Fibroblast of lung (primary cell): Measurements from ENCODE around the gene RTN1. TPM values are rescaled to one million over a fixed set of nuclear protein-coding genes. Genes with fewer than 3 reads are reported as not detected.

Source experiments
- DNase-seq, 2 donors: peaks; one replicate each; pipeline versions ENCODE4 v3.0.0 to v3.0.0-alpha.2; 2010; ENCODE audit warnings: low read depth in 2 of 2
- H2AFZ ChIP-seq: 2 replicates; pipeline ENCODE4 v1.5.1; 2012; ENCODE audit warnings: low read length, control low read depth, inconsistent platforms
- H3K27ac ChIP-seq: 2 replicates; pipeline ENCODE4 v1.5.1; 2011; ENCODE audit warnings: low read length, control low read depth; ENCODE audit not compliant: insufficient read depth
- H3K27me3 ChIP-seq: 2 replicates; pipeline ENCODE4 v1.5.1; 2011; ENCODE audit warnings: mild to moderate bottlenecking, low read length; ENCODE audit not compliant: control insufficient read depth, insufficient read depth
- H3K36me3 ChIP-seq: 2 replicates; pipeline ENCODE4 v1.5.1; 2011; ENCODE audit warnings: low read length; ENCODE audit not compliant: control insufficient read depth, insufficient read depth
- H3K4me1 ChIP-seq: 2 replicates; pipeline ENCODE4 v1.5.1; 2011; ENCODE audit warnings: low read length; ENCODE audit not compliant: control insufficient read depth, insufficient read depth; ENCODE audit errors: extremely low read depth
- H3K4me2 ChIP-seq: 2 replicates; pipeline ENCODE4 v1.5.1; 2011; ENCODE audit warnings: low read length, control low read depth; ENCODE audit not compliant: insufficient read depth; ENCODE audit errors: extremely low read depth
- H3K4me3 ChIP-seq, 4 experiments: fragments of 200-600 bp in 1 of 4; sonication (generic) in 1 of 4; replicated peaks in 1 of 4; 2 replicates each; pipeline ENCODE4 v1.5.1; 2011 to 2016; ENCODE audit warnings: low read length in 4 of 4, low read depth in 3 of 4, mild to moderate bottlenecking in 3 of 4, control low read depth in 2 of 4, inconsistent platforms in 1 of 4, mixed read lengths in 1 of 4; ENCODE audit not compliant: insufficient read depth in 1 of 4; ENCODE audit errors: control extremely low read depth in 1 of 4
- H3K79me2 ChIP-seq: 2 replicates; pipeline ENCODE4 v1.5.1; 2012; ENCODE audit warnings: mild to moderate bottlenecking, low read length, inconsistent platforms; ENCODE audit not compliant: control insufficient read depth, insufficient read depth
- H3K9ac ChIP-seq: 2 replicates; pipeline ENCODE4 v1.5.1; 2011; ENCODE audit warnings: mild to moderate bottlenecking, low read length, control low read depth; ENCODE audit not compliant: insufficient read depth
- H3K9me3 ChIP-seq: 2 replicates; pipeline ENCODE4 v1.5.1; 2012; ENCODE audit warnings: low read depth, low read length; ENCODE audit not compliant: control insufficient read depth, insufficient read depth
- H4K20me1 ChIP-seq: 2 replicates; pipeline ENCODE4 v1.5.1; 2011; ENCODE audit warnings: low read length; ENCODE audit not compliant: control insufficient read depth, insufficient read depth; ENCODE audit errors: extremely low read depth
- EZH2 ChIP-seq: IDR thresholded peaks from 2 replicates; pipeline ENCODE4 v1.5.1; 2012; ENCODE audit warnings: low read length, control low read depth, mild to moderate bottlenecking; ENCODE audit errors: missing control alignments
- polyA plus RNA-seq, 2 donors: library from polyadenylated mRNA; depleted of rRNA in 1 of 2; stranded (reverse) in 1 of 2; unstranded in 1 of 2; fragments of >200 nt; gene quantifications; 2 replicates each; pipeline ENCODE4 v1.2.1, GENCODE V29; 2011 to 2012; ENCODE audit warnings: missing spikeins in 1 of 2
- total RNA-seq: library from RNA; depleted of rRNA; stranded (reverse); fragments of >200 nt; gene quantifications from 2 replicates; pipeline ENCODE4 v1.2.1, GENCODE V29; 2014
- TF ChIP-seq, protein P1 (sequence below), 2 donors: IDR thresholded peaks in 1 of 2; conservative IDR thresholded peaks in 1 of 2; 1 replicate in 1 of 2; 2 replicates in 1 of 2; pipeline ENCODE4 v1.5.1; 2011 to 2012; ENCODE audit warnings: low read length in 2 of 2, control low read depth in 1 of 2, inconsistent platforms in 1 of 2, low read depth in 1 of 2, mild to moderate bottlenecking in 1 of 2

RTN1 gene
- total and polyA plus RNA-seq, 2 donors (not counting 1 experiment from before 2014, with no cell fraction given): 0.17 to 0.92 TPM

DNA sequence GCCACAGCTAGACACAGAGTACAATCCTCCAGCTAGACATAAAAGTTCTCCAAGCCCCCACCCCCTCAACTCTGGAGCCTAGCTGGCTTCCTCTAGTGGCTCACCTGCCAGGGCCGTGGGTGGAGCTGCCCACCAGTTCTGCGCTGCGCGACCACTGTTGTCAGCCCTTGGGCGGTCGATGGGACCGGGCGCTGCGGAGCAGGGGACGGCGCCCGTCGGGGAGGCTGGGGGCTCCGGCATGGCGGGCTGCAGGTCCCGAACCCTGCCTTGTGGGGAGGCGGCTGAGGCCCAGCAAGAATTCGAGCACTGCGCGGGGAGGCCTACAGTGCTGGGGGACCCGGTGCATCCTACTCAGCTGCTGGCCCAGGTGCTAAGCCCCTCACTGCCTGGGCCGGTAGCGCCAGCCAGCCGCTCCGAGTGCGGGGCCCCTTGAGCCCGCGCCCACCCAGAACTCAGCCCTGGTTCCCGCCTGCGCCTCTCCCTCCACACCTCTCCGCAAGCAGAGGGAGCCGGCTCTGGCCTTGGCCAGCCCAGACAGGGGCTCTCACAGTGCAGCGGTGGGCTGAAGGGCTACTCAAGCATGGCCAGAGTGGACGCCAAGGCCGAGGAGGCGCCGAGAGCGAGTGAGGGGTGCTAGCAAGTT lies 51.0 kb downstream of the RTN1 start:
- Histone ChIP-seq H2AFZ (no peak overlapping the region), H3K27ac (no peak overlapping the region), H4K20me1 (no peaks in the 10 kb centered on the region), H3K36me3 (no peaks in the 10 kb centered on the region), H3K9me3 (no peaks in the 10 kb centered on the region), H3K4me2 (no peak overlapping the region), H3K27me3 (no peaks in the 10 kb centered on the region), H3K9ac (no peak overlapping the region), H3K79me2 (no peaks in the 10 kb centered on the region), H3K4me1 (no peaks in the 10 kb centered on the region), H3K4me3 (no peak overlapping the region)
- no peak for DNase-seq
- TF ChIP-seq, protein P1, sequence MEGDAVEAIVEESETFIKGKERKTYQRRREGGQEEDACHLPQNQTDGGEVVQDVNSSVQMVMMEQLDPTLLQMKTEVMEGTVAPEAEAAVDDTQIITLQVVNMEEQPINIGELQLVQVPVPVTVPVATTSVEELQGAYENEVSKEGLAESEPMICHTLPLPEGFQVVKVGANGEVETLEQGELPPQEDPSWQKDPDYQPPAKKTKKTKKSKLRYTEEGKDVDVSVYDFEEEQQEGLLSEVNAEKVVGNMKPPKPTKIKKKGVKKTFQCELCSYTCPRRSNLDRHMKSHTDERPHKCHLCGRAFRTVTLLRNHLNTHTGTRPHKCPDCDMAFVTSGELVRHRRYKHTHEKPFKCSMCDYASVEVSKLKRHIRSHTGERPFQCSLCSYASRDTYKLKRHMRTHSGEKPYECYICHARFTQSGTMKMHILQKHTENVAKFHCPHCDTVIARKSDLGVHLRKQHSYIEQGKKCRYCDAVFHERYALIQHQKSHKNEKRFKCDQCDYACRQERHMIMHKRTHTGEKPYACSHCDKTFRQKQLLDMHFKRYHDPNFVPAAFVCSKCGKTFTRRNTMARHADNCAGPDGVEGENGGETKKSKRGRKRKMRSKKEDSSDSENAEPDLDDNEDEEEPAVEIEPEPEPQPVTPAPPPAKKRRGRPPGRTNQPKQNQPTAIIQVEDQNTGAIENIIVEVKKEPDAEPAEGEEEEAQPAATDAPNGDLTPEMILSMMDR (conservative IDR thresholded peaks at IDR 0.05 in 1 of 2, IDR thresholded peaks at IDR 0.05 in 1 of 2; ENCODE audit: low read depth in 1 of 2, low read length in 2 of 2): no peak
- no peak for TF ChIP-seq EZH2

GRCh38 chr14:59816941-59817340 lies 53.6 kb downstream of the RTN1 start:
- no peak for DNase-seq
- H3K4me1 ChIP-seq: no peaks in the 10 kb centered on the region
- no peak overlapping the region for H3K4me3 ChIP-seq
- H3K79me2 ChIP-seq: no peaks in the 10 kb centered on the region
- no peaks in the 10 kb centered on the region for H3K27me3 ChIP-seq
- no peak overlapping the region for H3K9ac ChIP-seq
- H4K20me1 ChIP-seq: no peaks in the 10 kb centered on the region
- no peak for TF ChIP-seq EZH2
- TF ChIP-seq, protein P1 (conservative IDR thresholded peaks at IDR 0.05 in 1 of 2, IDR thresholded peaks at IDR 0.05 in 1 of 2; ENCODE audit: low read depth in 1 of 2, low read length in 2 of 2): no peak
- H3K36me3 ChIP-seq: no peaks in the 10 kb centered on the region
- H3K27ac ChIP-seq: no peak overlapping the region
- H3K9me3 ChIP-seq: no peaks in the 10 kb centered on the region
- H2AFZ ChIP-seq: no peak overlapping the region
- H3K4me2 ChIP-seq: no peak overlapping the region

GRCh38 chr14:59814988-59815387 lies 55.6 kb downstream of the RTN1 start:
- H3K27ac ChIP-seq: no peak overlapping the region
- no peaks in the 10 kb centered on the region for H3K4me1 ChIP-seq
- H3K9ac ChIP-seq: no peak overlapping the region
- no peak overlapping the region for H3K4me2 ChIP-seq
- H3K9me3 ChIP-seq: no peaks in the 10 kb centered on the region
- no peaks in the 10 kb centered on the region for H3K27me3 ChIP-seq
- H3K4me3 ChIP-seq: no peak overlapping the region
- no peak for DNase-seq
- TF ChIP-seq, protein P1 (conservative IDR thresholded peaks at IDR 0.05 in 1 of 2, IDR thresholded peaks at IDR 0.05 in 1 of 2; ENCODE audit: low read depth in 1 of 2, low read length in 2 of 2): no peak
- no peak for TF ChIP-seq EZH2
- no peaks in the 10 kb centered on the region for H3K36me3 ChIP-seq
- no peaks in the 10 kb centered on the region for H4K20me1 ChIP-seq
- H2AFZ ChIP-seq: no peak overlapping the region
- no peaks in the 10 kb centered on the region for H3K79me2 ChIP-seq
